ENCODE results near the gene AGBL4.

The AGBL4 gene

GRCh38 chr1:49694251-49694827 lies 329.4 kb downstream of the AGBL4 start:
- no peak for DNase-seq (ENCODE audit: low read depth)

- no peak for DNase-seq (ENCODE audit: low read depth)
Measured at GRCh38 chr1:49686107-49686506, 337.6 kb downstream of the AGBL4 start.

GRCh38 chr1:49677706-49678105 lies 346.0 kb downstream of the AGBL4 start:
- DNase-seq (ENCODE audit: low read depth) = no peak

- no peak for DNase-seq (ENCODE audit: low read depth)
Measured at GRCh38 chr1:49651136-49651535, 372.6 kb downstream of the AGBL4 start.

- no peak for DNase-seq (ENCODE audit: low read depth)
Measured at GRCh38 chr1:49630156-49630555, 393.6 kb downstream of the AGBL4 start.

- no peak for DNase-seq (ENCODE audit: low read depth)
Measured at GRCh38 chr1:49627781-49628180, 396.0 kb downstream of the AGBL4 start.

- no peak for DNase-seq (ENCODE audit: low read depth)
Measured at GRCh38 chr1:49626472-49626871, 397.3 kb downstream of the AGBL4 start.

GRCh38 chr1:49622877-49623276 lies 400.9 kb downstream of the AGBL4 start:
- DNase-seq (ENCODE audit: low read depth) = no peak

- no peak for DNase-seq (ENCODE audit: low read depth)
Measured at GRCh38 chr1:49606082-49606481, 417.7 kb downstream of the AGBL4 start.

- no peak for DNase-seq (ENCODE audit: low read depth)
Measured at GRCh38 chr1:49597436-49597835, 426.3 kb downstream of the AGBL4 start.

- no peak for DNase-seq (ENCODE audit: low read depth)
Measured at GRCh38 chr1:49576327-49576901, 447.3 kb downstream of the AGBL4 start.

GRCh38 chr1:49556676-49557234 lies 467.0 kb downstream of the AGBL4 start:
- DNase-seq (ENCODE audit: low read depth) = no peak

GRCh38 chr1:49552101-49552500 lies 471.7 kb downstream of the AGBL4 start:
- DNase-seq (ENCODE audit: low read depth) = no peak

- DNase-seq (ENCODE audit: low read depth) = no peak
Measured at GRCh38 chr1:49544615-49545014, 479.1 kb downstream of the AGBL4 start.

- DNase-seq (ENCODE audit: low read depth) = no peak
Measured at GRCh38 chr1:49541096-49541752, 482.5 kb downstream of the AGBL4 start.

GRCh38 chr1:49527606-49528305 lies 496.0 kb downstream of the AGBL4 start:
- no peak for DNase-seq (ENCODE audit: low read depth)

- no peak for DNase-seq (ENCODE audit: low read depth)
Measured at GRCh38 chr1:49526672-49527071, 497.1 kb downstream of the AGBL4 start.

- no peak for DNase-seq (ENCODE audit: low read depth)
Measured at GRCh38 chr1:49523764-49524163, 500.0 kb downstream of the AGBL4 start.

- DNase-seq (ENCODE audit: low read depth) = no peak
Measured at GRCh38 chr1:49466961-49467360, 556.8 kb downstream of the AGBL4 start.

GRCh38 chr1:49465486-49466185 lies 558.1 kb downstream of the AGBL4 start:
- DNase-seq (ENCODE audit: low read depth) = no peak

- no peak for DNase-seq (ENCODE audit: low read depth)
Measured at GRCh38 chr1:49448200-49448599, 575.6 kb downstream of the AGBL4 start.

GRCh38 chr1:49436865-49437264 lies 586.9 kb downstream of the AGBL4 start:
- DNase-seq (ENCODE audit: low read depth) = no peak

All from activated gamma-delta T cell treated with anti-CD3 and anti-CD28 coated beads, Interleukin-2, amount 50 U/mL, for 16 hours (primary cell).